HG03520 (cell line): ENCODE data around the gene EBNA1BP2.
"Not testable (repeated sequence)": the region's sequence is repeated elsewhere in the genome, so short reads cannot be mapped to it uniquely, and the experiment has no call there.

Experiments
- ATAC-seq: cut with Tn5 transposase; IDR thresholded peaks from one replicate; pipeline ENCODE4 v1.9.1; 2021; ENCODE audit warnings: mild to moderate bottlenecking, moderate library complexity; ENCODE audit not compliant: unreplicated experiment

The EBNA1BP2 gene

GRCh38 chr1:43171876-43172526 lies at the start of gene EBNA1BP2, which contains the start of gene CFAP57:
EBNA1BP2 (minus strand) TSS chr1:43172290; CDS start chr1:43172118, 172 bp downstream.
CFAP57 (plus strand) TSS chr1:43172330; CDS start chr1:43172754, 424 bp downstream.
- peak; percentile 96 for ATAC-seq

- no peak for ATAC-seq
Measured at GRCh38 chr1:43221797-43222196, 49.7 kb upstream of the EBNA1BP2 start.

- peak; percentile 52 for ATAC-seq
Measured at GRCh38 chr1:43220905-43221778, 49.1 kb upstream of the EBNA1BP2 start.

GRCh38 chr1:43217747-43218146 lies 45.7 kb upstream of the EBNA1BP2 start:
- ATAC-seq = no peak

- no peak for ATAC-seq
Measured at GRCh38 chr1:43214501-43215444, 42.7 kb upstream of the EBNA1BP2 start.

GRCh38 chr1:43208277-43208676 lies 36.2 kb upstream of the EBNA1BP2 start:
- ATAC-seq = not testable (repeated sequence)

GRCh38 chr1:43207229-43207853 lies 35.3 kb upstream of the EBNA1BP2 start:
- ATAC-seq = no peak

- ATAC-seq = no peak
Measured at GRCh38 chr1:43206600-43207228, 34.6 kb upstream of the EBNA1BP2 start.

- no peak for ATAC-seq
Measured at GRCh38 chr1:43205671-43206070, 33.6 kb upstream of the EBNA1BP2 start.

GRCh38 chr1:43204394-43204793 lies 32.3 kb upstream of the EBNA1BP2 start:
- ATAC-seq = no peak

- no peak for ATAC-seq
Measured at GRCh38 chr1:43203859-43204258, 31.8 kb upstream of the EBNA1BP2 start.

- no peak for ATAC-seq
Measured at GRCh38 chr1:43199093-43199726, 27.1 kb upstream of the EBNA1BP2 start.

GRCh38 chr1:43197343-43198127 lies 25.4 kb upstream of the EBNA1BP2 start:
- no peak for ATAC-seq

- no peak for ATAC-seq
Measured at GRCh38 chr1:43194509-43194908, 22.4 kb upstream of the EBNA1BP2 start.

- ATAC-seq = no peak
Measured at GRCh38 chr1:43188106-43188505, 16.0 kb upstream of the EBNA1BP2 start.

GRCh38 chr1:43184995-43185394 lies 12.9 kb upstream of the EBNA1BP2 start:
- ATAC-seq = no peak

GRCh38 chr1:43184388-43184787 lies 12.3 kb upstream of the EBNA1BP2 start:
- ATAC-seq = no peak

GRCh38 chr1:43177691-43178090 lies 5.6 kb upstream of the EBNA1BP2 start:
- no peak for ATAC-seq

GRCh38 chr1:43174873-43175272 lies 2.8 kb upstream of the EBNA1BP2 start:
- ATAC-seq = no peak
